Body of pancreas (tissue), 4 donors: ENCODE measurements around the gene TBC1D3K. TPM values are rescaled to one million over a fixed set of nuclear protein-coding genes. Genes with fewer than 3 reads are reported as not detected.
"Not testable (repeated sequence)": the region's sequence is repeated elsewhere in the genome, so short reads cannot be mapped to it uniquely, and the experiment has no call there.

Source experiments
- ATAC-seq: fragments of 150-250 bp; one replicate; pipeline ENCODE4 v1.9.1; 2016
- DNase-seq, 4 donors: peaks; one replicate each; pipeline ENCODE4 v3.0.0-alpha.2; 2019
- H3K27ac ChIP-seq, 4 donors: fragments of 200-600 bp; sonication (generic); 1 replicate in 3 of 4; 2 replicates in 1 of 4; pipeline versions ENCODE4 v1.5.1 to v1.6.1; 2016 to 2019; ENCODE audit warnings: mild to moderate bottlenecking in 1 of 4, mixed read lengths in 1 of 4, moderate library complexity in 1 of 4
- H3K27me3 ChIP-seq, 2 donors: fragments of 200-600 bp; sonication (generic); one replicate each; pipeline ENCODE4 v1.6.0; 2016; ENCODE audit warnings: mild to moderate bottlenecking in 1 of 2
- H3K36me3 ChIP-seq, 2 donors: fragments of 200-600 bp; sonication (generic); replicated peaks in 1 of 2; 2 replicates each; pipeline ENCODE4 v1.5.1; 2016; ENCODE audit warnings: low read depth in 2 of 2; ENCODE audit not compliant: insufficient read depth in 1 of 2
- H3K4me1 ChIP-seq: fragments of 200-600 bp; sonication (generic); one replicate; pipeline ENCODE4 v1.6.0; 2016
- H3K4me3 ChIP-seq, 2 donors: fragments of 200-600 bp; sonication (generic); 1 replicate in 1 of 2; 2 replicates in 1 of 2; pipeline ENCODE4 v1.5.1; 2016 to 2019
- H3K9me3 ChIP-seq, 3 donors: fragments of 200-600 bp; sonication (generic); 1 replicate in 2 of 3; 2 replicates in 1 of 3; pipeline ENCODE4 v1.5.1; 2016
- CTCF ChIP-seq, 7 experiments: fragments of 450-650 bp in 4 of 7; fragments of 200-600 bp in 3 of 7; sonication (generic) in 3 of 7; IDR thresholded peaks; one replicate each; pipeline ENCODE4 v1.5.1; 2016 to 2019; ENCODE audit warnings: antibody characterized with exemption in 7 of 7
- POLR2A ChIP-seq, 3 donors: fragments of 450-650 bp; IDR thresholded peaks; one replicate each; pipeline ENCODE4 v1.6.1; 2016; ENCODE audit warnings: antibody characterized with exemption in 3 of 3, mild to moderate bottlenecking in 2 of 3
- WGBS, 2 donors: methylation state at CpG; one replicate each; pipeline ENCODE4 v1.1.5; 2017; 5-methylcytosine and 5-hydroxymethylcytosine counted together
- intact Hi-C: fragments of 100-400 bp; cut with DNase I; formaldehyde crosslinking; loops from one replicate; pipeline ENCODE4 v1.15.1; 2023
- small RNA-seq: library from RNA; depleted of rRNA; stranded (forward); fragments of <200 nt; gene quantifications from one replicate; pipeline ENCODE3, GENCODE V24; 2016
- total RNA-seq, 2 donors: library from RNA; depleted of rRNA; stranded (reverse); fragments of >200 nt; gene quantifications; one replicate each; pipeline ENCODE4 v1.1.0, GENCODE V29; 2016

TBC1D3K gene
- total RNA-seq: not detected

GRCh38 chr17:37924115-37924514 is at the start of gene TBC1D3K:
TBC1D3K (plus strand) TSS chr17:37924415; CDS start chr17:37926000, 1,585 bp downstream.
- H3K36me3 ChIP-seq, H3K9me3 ChIP-seq, ATAC-seq, H3K4me3 ChIP-seq, DNase-seq, intact Hi-C loops, H3K27ac ChIP-seq, H3K27me3 ChIP-seq, H3K4me1 ChIP-seq: not testable (repeated sequence)
- WGBS, 2 donors: no CpG with 5 or more reads among the region's 10 CpGs

DNA sequence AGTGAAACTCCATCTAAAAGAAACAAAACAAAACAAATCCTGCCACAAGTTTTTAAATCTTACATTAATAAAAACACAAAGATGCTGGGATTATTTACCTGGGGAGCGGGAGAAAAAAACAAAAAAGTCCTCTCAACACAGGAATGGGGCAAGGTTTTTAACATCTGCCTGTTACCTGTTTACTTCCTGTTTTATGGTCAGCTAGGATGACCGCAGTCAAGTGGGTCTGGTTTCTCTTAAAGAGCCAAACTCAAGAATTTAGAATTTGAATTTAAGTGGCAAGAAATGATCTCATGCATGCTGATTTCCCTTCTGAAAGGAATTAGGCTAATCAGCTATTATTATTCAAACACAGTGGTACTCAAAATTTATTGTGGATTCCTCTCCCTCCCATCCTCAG is 39.7 kb upstream of the TBC1D3K start:
- Histone ChIP-seq H3K27me3 (no peaks in the 10 kb centered on the region), H3K27ac (no peak overlapping the region), H3K4me1 (no peaks in the 10 kb centered on the region), H3K36me3 (no peaks in the 10 kb centered on the region), H3K9me3 (no peaks in the 10 kb centered on the region), H3K4me3 (no peak overlapping the region)
- 66 to 74% methylated on average over 2 of the region's 2 CpGs for WGBS, 2 donors
- intact Hi-C loops: no loop called here
- TF ChIP-seq CTCF (IDR thresholded peaks at IDR 0.05) (no peak), POLR2A (IDR thresholded peaks at IDR 0.05) (no peak)
- ATAC-seq (no peak), DNase-seq (no peak)

- H3K36me3 ChIP-seq: no peaks in the 10 kb centered on the region
- no peak overlapping the region for H3K4me3 ChIP-seq
- no peaks in the 10 kb centered on the region for H3K4me1 ChIP-seq
- 54 to 72% methylated on average over 5 of the region's 5 CpGs for WGBS, 2 donors
- TF ChIP-seq POLR2A (IDR thresholded peaks at IDR 0.05) (no peak), CTCF (IDR thresholded peaks at IDR 0.05) (no peak)
- ATAC-seq: no peak
- H3K9me3 ChIP-seq: no peaks in the 10 kb centered on the region
- intact Hi-C loops: no loop called here
- DNase-seq: no peak
- no peak overlapping the region for H3K27ac ChIP-seq
- no peaks in the 10 kb centered on the region for H3K27me3 ChIP-seq
Observed at GRCh38 chr17:37885136-37885535, 39.1 kb upstream of the TBC1D3K start.

- Histone ChIP-seq H3K27ac (no peak overlapping the region), H3K4me3 (no peak overlapping the region), H3K36me3 (no peaks in the 10 kb centered on the region), H3K9me3 (no peaks in the 10 kb centered on the region), H3K27me3 (no peaks in the 10 kb centered on the region), H3K4me1 (no peaks in the 10 kb centered on the region)
- WGBS, 2 donors: 80 to 89% methylated on average over 2 of the region's 2 CpGs
- TF ChIP-seq POLR2A (IDR thresholded peaks at IDR 0.05): no peak
- TF ChIP-seq CTCF (IDR thresholded peaks at IDR 0.05): no peak
- intact Hi-C loops: no loop called here
- no peak for DNase-seq
- ATAC-seq: no peak
Observed at GRCh38 chr17:37888881-37889280, 35.3 kb upstream of the TBC1D3K start.

- H3K9me3 ChIP-seq, H3K36me3 ChIP-seq, H3K4me3 ChIP-seq, H3K27me3 ChIP-seq, ATAC-seq, DNase-seq, H3K27ac ChIP-seq, H3K4me1 ChIP-seq, intact Hi-C loops: not testable (repeated sequence)
Observed at GRCh38 chr17:37896961-37897360, 27.3 kb upstream of the TBC1D3K start.

Small RNA genes within 50 kb of the gene (small RNA-seq; reads per million reads assigned to genes)
- gene RF00001 (not detected), gene RNU6-489P (not detected)

Other genes with a start within 250 kb of the TBC1D3K start
- 10 to 100 TPM; 22.3 to 37.6 TPM for gene HNF1B, start 179.4 kb upstream of the TBC1D3K start, total RNA-seq
- gene TBC1D3L, start 64.6 kb downstream of the TBC1D3K start, total RNA-seq: 10 to 100 TPM in 1 of 2 donors, 1 to 10 TPM in 1; 9.9 to 13.7 TPM
- not detected for gene TBC1D3D, start 79.6 kb downstream of the TBC1D3K start, total RNA-seq
- gene TBC1D3C, start 144.2 kb downstream of the TBC1D3K start, total RNA-seq: not detected
- gene TBC1D3E, start 203.5 kb downstream of the TBC1D3K start, total RNA-seq: not detected